ENCODE results near the gene RAC3.

DNA sequence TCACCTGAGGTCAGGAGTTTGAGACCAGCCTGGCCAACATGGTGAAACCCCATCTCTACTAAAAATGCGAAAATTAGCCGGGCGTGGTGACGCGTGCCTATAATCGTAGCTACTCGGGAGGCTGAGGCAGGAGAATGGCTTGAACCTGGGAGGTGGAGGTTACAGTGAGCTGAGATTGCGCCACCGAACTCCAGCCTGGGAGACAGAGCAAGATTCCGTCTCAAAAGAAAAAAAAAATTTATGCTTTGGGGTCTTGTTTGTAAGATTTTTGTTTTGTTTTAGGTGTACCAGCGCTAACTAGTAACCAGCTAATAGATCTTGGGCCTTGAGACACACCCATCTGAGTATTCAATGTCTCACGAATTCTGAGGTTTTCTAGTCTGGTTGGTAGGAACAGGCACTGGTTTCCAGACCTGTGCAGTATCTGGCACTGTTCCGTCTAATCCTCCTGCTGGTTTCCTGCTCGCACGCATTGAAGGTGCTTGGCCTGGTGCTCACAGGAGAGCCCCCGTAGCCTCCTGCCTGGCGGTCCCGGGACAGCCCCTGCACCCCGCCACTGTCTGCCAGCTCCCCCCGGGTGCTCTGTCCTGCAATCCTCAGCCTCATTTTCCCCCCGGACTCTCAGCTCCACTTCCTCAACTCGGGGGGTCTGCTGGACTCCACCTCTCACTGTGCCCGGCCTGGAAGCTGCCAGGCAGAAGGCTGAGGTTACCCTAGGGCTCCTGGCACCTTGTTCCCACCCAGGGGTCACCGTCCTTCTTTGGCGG, 44.7 kb downstream of the RAC3 start:
- TF ChIP-seq, protein P1, sequence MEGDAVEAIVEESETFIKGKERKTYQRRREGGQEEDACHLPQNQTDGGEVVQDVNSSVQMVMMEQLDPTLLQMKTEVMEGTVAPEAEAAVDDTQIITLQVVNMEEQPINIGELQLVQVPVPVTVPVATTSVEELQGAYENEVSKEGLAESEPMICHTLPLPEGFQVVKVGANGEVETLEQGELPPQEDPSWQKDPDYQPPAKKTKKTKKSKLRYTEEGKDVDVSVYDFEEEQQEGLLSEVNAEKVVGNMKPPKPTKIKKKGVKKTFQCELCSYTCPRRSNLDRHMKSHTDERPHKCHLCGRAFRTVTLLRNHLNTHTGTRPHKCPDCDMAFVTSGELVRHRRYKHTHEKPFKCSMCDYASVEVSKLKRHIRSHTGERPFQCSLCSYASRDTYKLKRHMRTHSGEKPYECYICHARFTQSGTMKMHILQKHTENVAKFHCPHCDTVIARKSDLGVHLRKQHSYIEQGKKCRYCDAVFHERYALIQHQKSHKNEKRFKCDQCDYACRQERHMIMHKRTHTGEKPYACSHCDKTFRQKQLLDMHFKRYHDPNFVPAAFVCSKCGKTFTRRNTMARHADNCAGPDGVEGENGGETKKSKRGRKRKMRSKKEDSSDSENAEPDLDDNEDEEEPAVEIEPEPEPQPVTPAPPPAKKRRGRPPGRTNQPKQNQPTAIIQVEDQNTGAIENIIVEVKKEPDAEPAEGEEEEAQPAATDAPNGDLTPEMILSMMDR (IDR thresholded peaks at IDR 0.05) = no peak
- TF ChIP-seq POLR2A (IDR thresholded peaks at IDR 0.05) = no peak

Data from esophagus squamous epithelium (tissue), 4 donors.